ENCODE data around the gene RENBP. TPM values are rescaled to one million over a fixed set of nuclear protein-coding genes. Genes with fewer than 3 reads are reported as not detected.

RENBP gene
- polyA plus RNA-seq, 3 donors, result 2.7 to 125 (median 3.8) TPM

DNA sequence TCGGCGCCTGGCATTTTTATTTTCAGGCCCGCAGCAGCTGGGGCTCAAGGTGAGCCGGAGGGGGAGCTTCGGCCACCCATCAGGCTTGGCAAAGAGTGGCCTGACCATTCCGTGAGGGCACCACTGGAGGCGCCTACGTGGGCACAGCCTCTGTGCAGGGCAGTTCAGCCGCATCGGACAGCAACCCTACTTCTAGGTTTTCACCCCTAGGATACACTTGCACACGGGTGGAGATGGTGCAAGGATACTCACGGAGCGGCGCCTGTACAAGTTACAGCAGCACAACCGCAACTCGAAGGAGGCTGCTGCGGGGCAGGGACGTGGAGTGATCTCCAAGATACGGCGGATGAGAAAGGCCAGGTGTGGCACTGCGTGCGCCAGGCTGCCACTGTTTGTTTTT lies 16.3 kb upstream of the RENBP start:
- Histone ChIP-seq H3K36me3 (replicated peaks in 1 of 2; ENCODE audit: control insufficient read depth in 1 of 2, insufficient read depth in 2 of 2, low read length in 2 of 2) (peaks cover 88 to 97% of the 10 kb centered on the region in 2 donors), H3K4me3 (replicated peaks in 1 of 3; ENCODE audit: low read depth in 2 of 3, low read length in 3 of 3) (no peak overlapping the region), H4K20me1 (ENCODE audit: insufficient read depth, low read length) (peaks cover 98% of the 10 kb centered on the region), H3K9me3 (replicated peaks in 1 of 2; ENCODE audit: control insufficient read depth in 1 of 2, insufficient read depth in 1 of 2, low read length in 2 of 2) (no peaks in the 10 kb centered on the region), H3K4me2 (replicated peaks; ENCODE audit: extremely low read depth, low read length, poor library complexity, severe bottlenecking) (no peak overlapping the region), H3K27me3 (ENCODE audit: control insufficient read depth in 2 of 2, insufficient read depth in 2 of 2, low read length in 2 of 2) (no peaks in the 10 kb centered on the region), H2AFZ (ENCODE audit: insufficient read depth, low read depth, low read length, poor library complexity, severe bottlenecking) (no peak overlapping the region), H3K27ac (ENCODE audit: low read depth in 1 of 2, low read length in 2 of 2) (no peak overlapping the region), H3K9ac (ENCODE audit: insufficient read depth, low read length, poor library complexity, severe bottlenecking) (no peak overlapping the region), H3K4me1 (ENCODE audit: control insufficient read depth in 1 of 2, insufficient read depth in 2 of 2, low read length in 2 of 2) (no peaks in the 10 kb centered on the region), H3K79me2 (ENCODE audit: insufficient read depth, low read length) (peaks cover 46% of the 10 kb centered on the region)
- no peak for TF ChIP-seq CTCF (IDR thresholded peaks at IDR 0.05)
- Mint-ChIP-seq H3K4me1 (no peaks in the 10 kb centered on the region), H3K9me3 (peaks cover 0 to 15% (median 0%) of the 10 kb centered on the region in 7 donors), H3K27ac (no peak overlapping the region), H3K27me3 (ENCODE audit: low read depth in 3 of 3) (peaks cover 0 to 25% (median 0%) of the 10 kb centered on the region in 3 donors), H3K4me3 (no peak overlapping the region), H3K36me3 (peaks cover 61 to 90% of the 10 kb centered on the region in 2 donors)
- WGBS (ENCODE audit: insufficient coverage), result 95% methylated on average over 10 of the region's 22 CpGs
- DNase-seq, result no peak
- intact Hi-C loops (cut with micrococcal nuclease), result no loop called here

GRCh38 chrX:153960077-153960476 lies 15.6 kb upstream of the RENBP start:
- no peaks in the 10 kb centered on the region for H3K9me3 ChIP-seq (replicated peaks in 1 of 2; ENCODE audit: control insufficient read depth in 1 of 2, insufficient read depth in 1 of 2, low read length in 2 of 2)
- intact Hi-C loops (cut with micrococcal nuclease), result no loop called here
- H3K4me1 Mint-ChIP-seq, result no peaks in the 10 kb centered on the region
- H3K36me3 Mint-ChIP-seq, result peaks cover 66 to 97% of the 10 kb centered on the region in 2 donors
- no peaks in the 10 kb centered on the region for H3K27me3 ChIP-seq (ENCODE audit: control insufficient read depth in 2 of 2, insufficient read depth in 2 of 2, low read length in 2 of 2)
- H3K4me3 ChIP-seq (replicated peaks in 1 of 3; ENCODE audit: low read depth in 2 of 3, low read length in 3 of 3), result no peak overlapping the region
- H3K27me3 Mint-ChIP-seq (ENCODE audit: low read depth in 3 of 3), result peaks cover 0 to 26% (median 0%) of the 10 kb centered on the region in 3 donors
- no peak for TF ChIP-seq CTCF (IDR thresholded peaks at IDR 0.05)
- peaks cover 0 to 15% (median 0%) of the 10 kb centered on the region in 7 donors for H3K9me3 Mint-ChIP-seq
- no peak overlapping the region for H3K4me3 Mint-ChIP-seq
- no peak for DNase-seq
- no peaks in the 10 kb centered on the region for H3K4me1 ChIP-seq (ENCODE audit: control insufficient read depth in 1 of 2, insufficient read depth in 2 of 2, low read length in 2 of 2)
- peak overlapping the region in 1 of 7 donors; percentile 70 for H3K27ac Mint-ChIP-seq
- peaks cover 96 to 97% of the 10 kb centered on the region in 2 donors for H3K36me3 ChIP-seq (replicated peaks in 1 of 2; ENCODE audit: control insufficient read depth in 1 of 2, insufficient read depth in 2 of 2, low read length in 2 of 2)
- no peak overlapping the region for H3K27ac ChIP-seq (ENCODE audit: low read depth in 1 of 2, low read length in 2 of 2)
- peaks cover 98% of the 10 kb centered on the region for H4K20me1 ChIP-seq (ENCODE audit: insufficient read depth, low read length)
- H3K4me2 ChIP-seq (replicated peaks; ENCODE audit: extremely low read depth, low read length, poor library complexity, severe bottlenecking), result no peak overlapping the region
- H3K9ac ChIP-seq (ENCODE audit: insufficient read depth, low read length, poor library complexity, severe bottlenecking), result no peak overlapping the region
- H2AFZ ChIP-seq (ENCODE audit: insufficient read depth, low read depth, low read length, poor library complexity, severe bottlenecking), result no peak overlapping the region
- H3K79me2 ChIP-seq (ENCODE audit: insufficient read depth, low read length), result peaks cover 39% of the 10 kb centered on the region
- 100% methylated on average over 4 of the region's 16 CpGs for WGBS (ENCODE audit: insufficient coverage)

Data from CD14-positive monocyte (primary cell).